HTR-8/SVneo (cell line): Measurements from ENCODE around the gene SMDT1.

Source experiments
- DNase-seq: peaks from one replicate; pipeline ENCODE4 v3.0.0; 2011; ENCODE audit warnings: low spot score, mixed read lengths; ENCODE audit not compliant: insufficient read length
- FAIRE-seq: peaks from 2 replicates; lab custom pipeline; 2011; peaks lifted over from hg19 to GRCh38; lab: Jason Lieb, UNC

Gene SMDT1

GRCh38 chr22:42079319-42080251, at the start of gene SMDT1:
Gene SMDT1, plus strand, starts transcription at chr22:42079700. Its CDS starts 69 bp downstream, at chr22:42079769.
- FAIRE-seq = peak; percentile 93

GRCh38 chr22:42033263-42034181, 46.0 kb upstream of the SMDT1 start:
- DNase-seq = no peak
- no peak for FAIRE-seq

More at GRCh38 chr22:42079319-42080251, at the start of gene SMDT1:
- peak; percentile 98 for DNase-seq

GRCh38 chr22:42035256-42035655, 44.2 kb upstream of the SMDT1 start:
- no peak for FAIRE-seq
- DNase-seq = no peak

GRCh38 chr22:42039271-42039670, 40.2 kb upstream of the SMDT1 start:
- DNase-seq = no peak
- FAIRE-seq = no peak

GRCh38 chr22:42041784-42042183, 37.7 kb upstream of the SMDT1 start:
- no peak for DNase-seq
- FAIRE-seq = no peak

GRCh38 chr22:42050641-42051180, 28.8 kb upstream of the SMDT1 start:
- DNase-seq (no peak), FAIRE-seq (no peak)

- no peak for FAIRE-seq
- DNase-seq = no peak
Observed at GRCh38 chr22:42052765-42053164, 26.7 kb upstream of the SMDT1 start.

- no peak for DNase-seq
- no peak for FAIRE-seq
Observed at GRCh38 chr22:42056757-42057511, 22.6 kb upstream of the SMDT1 start.

- FAIRE-seq (no peak), DNase-seq (no peak)
Observed at GRCh38 chr22:42060489-42060888, 19.0 kb upstream of the SMDT1 start.

GRCh38 chr22:42061041-42061440, 18.5 kb upstream of the SMDT1 start:
- no peak for DNase-seq

GRCh38 chr22:42062506-42063170, 16.9 kb upstream of the SMDT1 start:
- FAIRE-seq = no peak
- DNase-seq = no peak

More at GRCh38 chr22:42061041-42061440, 18.5 kb upstream of the SMDT1 start:
- FAIRE-seq = no peak

- FAIRE-seq = no peak
Observed at GRCh38 chr22:42064629-42065028, 14.9 kb upstream of the SMDT1 start.

GRCh38 chr22:42065438-42066125, 13.9 kb upstream of the SMDT1 start:
- FAIRE-seq (no peak), DNase-seq (no peak)

More at GRCh38 chr22:42064629-42065028, 14.9 kb upstream of the SMDT1 start:
- no peak for DNase-seq

- DNase-seq (no peak), FAIRE-seq (no peak)
Observed at GRCh38 chr22:42066126-42066761, 13.3 kb upstream of the SMDT1 start.

GRCh38 chr22:42066937-42067336, 12.6 kb upstream of the SMDT1 start:
- FAIRE-seq (no peak), DNase-seq (no peak)

- no peak for DNase-seq
- no peak for FAIRE-seq
Observed at GRCh38 chr22:42067671-42068251, 11.7 kb upstream of the SMDT1 start.

GRCh38 chr22:42068291-42068690, 11.2 kb upstream of the SMDT1 start:
- FAIRE-seq (no peak), DNase-seq (no peak)
